NCI-H2171 treated with DMSO at 0.1 percent for 48 hours (cell line): ENCODE results near the gene AKNA.

ENCODE experiments used
- DNase-seq: peaks from one replicate; lab custom pipeline; 2025; lab: John Stamatoyannopoulos, UW

AKNA gene

GRCh38 chr9:114357360-114357759, 30.4 kb downstream of the AKNA start:
- no peak for DNase-seq

- DNase-seq, result no peak
These were observed 31.0 kb downstream of the AKNA start for GRCh38 chr9:114356792-114357191.

- no peak for DNase-seq
These were observed 32.0 kb downstream of the AKNA start for GRCh38 chr9:114355821-114356220.

- no peak for DNase-seq
These were observed 35.9 kb downstream of the AKNA start for GRCh38 chr9:114351932-114352331.

GRCh38 chr9:114350636-114351401, 37.0 kb downstream of the AKNA start:
- DNase-seq, result no peak

GRCh38 chr9:114349713-114350480, 37.9 kb downstream of the AKNA start:
- DNase-seq, result no peak

- DNase-seq, result peak; percentile 75
These were observed 38.8 kb downstream of the AKNA start for GRCh38 chr9:114348906-114349482.

- no peak for DNase-seq
These were observed 39.4 kb downstream of the AKNA start for GRCh38 chr9:114348261-114348905.

- DNase-seq, result peak; percentile 33
These were observed 40.1 kb downstream of the AKNA start for GRCh38 chr9:114347675-114348074.

GRCh38 chr9:114346146-114346545, 41.6 kb downstream of the AKNA start:
- DNase-seq, result no peak

- no peak for DNase-seq
These were observed 42.2 kb downstream of the AKNA start for GRCh38 chr9:114345493-114346065.

GRCh38 chr9:114344692-114345091, 43.1 kb downstream of the AKNA start:
- DNase-seq, result no peak

- no peak for DNase-seq
These were observed 43.6 kb downstream of the AKNA start for GRCh38 chr9:114344188-114344566.

GRCh38 chr9:114343471-114344187, 44.2 kb downstream of the AKNA start:
- no peak for DNase-seq

- no peak for DNase-seq
These were observed 44.9 kb downstream of the AKNA start for GRCh38 chr9:114342755-114343440.

GRCh38 chr9:114341991-114342390, 45.8 kb downstream of the AKNA start:
- DNase-seq, result no peak

GRCh38 chr9:114341152-114341830, 46.5 kb downstream of the AKNA start:
- DNase-seq, result no peak

- DNase-seq, result no peak
These were observed 48.5 kb downstream of the AKNA start for GRCh38 chr9:114339130-114339908.

- DNase-seq, result no peak
These were observed 49.6 kb downstream of the AKNA start for GRCh38 chr9:114338187-114338586.
